NCI-H524 (cell line): ENCODE data around the gene COX7A2.

Source experiments
- DNase-seq, 2 experiments: peaks; one replicate each; lab custom pipeline; 2025; lab: John Stamatoyannopoulos, UW

The COX7A2 gene

GRCh38 chr6:75243333-75244062 is at the start of gene COX7A2:
COX7A2 (minus strand) TSS chr6:75243801; CDS start chr6:75243734, 67 bp downstream.
- peak; percentile 89 to 98 for DNase-seq

- no peak for DNase-seq
Measured at GRCh38 chr6:75292555-75292954, 49.0 kb upstream of the COX7A2 start.

GRCh38 chr6:75291744-75292143 is 48.1 kb upstream of the COX7A2 start:
- no peak for DNase-seq

GRCh38 chr6:75291331-75291730 is 47.7 kb upstream of the COX7A2 start:
- DNase-seq: no peak

- no peak for DNase-seq
Measured at GRCh38 chr6:75290136-75290945, 46.7 kb upstream of the COX7A2 start.

GRCh38 chr6:75288023-75288422 is 44.4 kb upstream of the COX7A2 start:
- DNase-seq: no peak

GRCh38 chr6:75287424-75287823 is 43.8 kb upstream of the COX7A2 start:
- DNase-seq: no peak

GRCh38 chr6:75286955-75287354 is 43.4 kb upstream of the COX7A2 start:
- DNase-seq: no peak

- no peak for DNase-seq
Measured at GRCh38 chr6:75285283-75285639, 41.7 kb upstream of the COX7A2 start.

GRCh38 chr6:75284632-75285282 is 41.2 kb upstream of the COX7A2 start, which contains the start of gene TMEM30A:
TMEM30A (minus strand) TSS chr6:75284792; CDS start chr6:75284638, 154 bp downstream.
- DNase-seq: peak; percentile 99

- DNase-seq: peak in 1 of 2 experiments; percentile 44
Measured at GRCh38 chr6:75283907-75284631, 40.5 kb upstream of the COX7A2 start.

GRCh38 chr6:75282706-75283105 is 39.1 kb upstream of the COX7A2 start:
- DNase-seq: no peak

GRCh38 chr6:75281653-75282052 is 38.1 kb upstream of the COX7A2 start:
- DNase-seq: no peak

- no peak for DNase-seq
Measured at GRCh38 chr6:75280131-75280855, 36.7 kb upstream of the COX7A2 start.

- no peak for DNase-seq
Measured at GRCh38 chr6:75279418-75279817, 35.8 kb upstream of the COX7A2 start.

- DNase-seq: peak in 1 of 2 experiments; percentile 17
Measured at GRCh38 chr6:75278474-75279077, 35.0 kb upstream of the COX7A2 start.

GRCh38 chr6:75275067-75275466 is 31.5 kb upstream of the COX7A2 start:
- DNase-seq: no peak

GRCh38 chr6:75273009-75273408 is 29.4 kb upstream of the COX7A2 start:
- no peak for DNase-seq

GRCh38 chr6:75272145-75272840 is 28.7 kb upstream of the COX7A2 start:
- DNase-seq: no peak

GRCh38 chr6:75268988-75269354 is 25.4 kb upstream of the COX7A2 start:
- no peak for DNase-seq
